IPS-15b (cell line): ENCODE measurements around the gene NPPA.

Experiments used
- H3K27me3 ChIP-seq: one replicate; pipeline ENCODE4 v1.6.1; 2013; ENCODE audit warnings: low read length; ENCODE audit not compliant: control insufficient read depth, insufficient read depth
- H3K36me3 ChIP-seq: one replicate; pipeline ENCODE4 v1.6.1; 2013; ENCODE audit warnings: low read length; ENCODE audit not compliant: control insufficient read depth, insufficient read depth
- H3K4me1 ChIP-seq: one replicate; pipeline ENCODE4 v1.6.1; 2013; ENCODE audit warnings: mild to moderate bottlenecking, low read length; ENCODE audit not compliant: control insufficient read depth, insufficient read depth
- H3K4me3 ChIP-seq: one replicate; pipeline ENCODE4 v1.5.1; 2013; ENCODE audit warnings: low read depth, low read length
- H3K9ac ChIP-seq: one replicate; pipeline ENCODE4 v1.6.1; 2013; ENCODE audit warnings: low read depth, mild to moderate bottlenecking, low read length
- H3K9me3 ChIP-seq: one replicate; pipeline ENCODE4 v1.6.1; 2013; ENCODE audit warnings: mild to moderate bottlenecking, low read length; ENCODE audit not compliant: control insufficient read depth, insufficient read depth

NPPA gene

DNA sequence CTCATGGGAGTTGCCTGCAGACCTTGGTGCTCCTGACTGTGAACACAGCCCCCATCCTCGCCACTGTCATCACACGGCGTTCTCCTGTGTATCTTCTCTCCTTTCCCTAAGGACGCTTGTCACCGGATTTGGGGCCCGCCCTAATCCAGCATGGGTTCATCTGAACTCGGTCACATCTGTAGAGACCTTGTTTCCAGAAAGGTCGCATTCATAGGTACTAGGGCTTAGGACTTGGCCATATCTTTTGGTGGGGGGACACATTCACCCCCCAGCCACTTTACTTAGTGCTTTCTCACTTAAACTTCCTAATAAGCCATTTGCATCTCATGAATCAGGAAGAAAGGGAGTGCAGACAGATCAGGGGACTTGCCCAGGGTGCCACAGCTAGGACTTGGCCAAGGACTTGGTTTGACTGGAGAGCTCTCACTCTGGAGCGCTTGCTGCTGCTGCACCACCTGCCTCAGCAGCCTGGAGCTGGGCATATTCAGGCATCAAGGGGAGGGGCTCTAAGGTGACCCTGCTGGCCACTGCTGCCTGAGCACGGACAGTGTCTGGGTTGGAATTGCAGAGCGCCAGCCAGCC, 9.7 kb downstream of the NPPA start:
- peaks cover 76% of the 10 kb centered on the region for H3K36me3 ChIP-seq
- no peaks in the 10 kb centered on the region for H3K4me1 ChIP-seq
- no peaks in the 10 kb centered on the region for H3K9me3 ChIP-seq
- H3K4me3 ChIP-seq: no peak overlapping the region
- H3K27me3 ChIP-seq: no peaks in the 10 kb centered on the region
- no peak overlapping the region for H3K9ac ChIP-seq

DNA sequence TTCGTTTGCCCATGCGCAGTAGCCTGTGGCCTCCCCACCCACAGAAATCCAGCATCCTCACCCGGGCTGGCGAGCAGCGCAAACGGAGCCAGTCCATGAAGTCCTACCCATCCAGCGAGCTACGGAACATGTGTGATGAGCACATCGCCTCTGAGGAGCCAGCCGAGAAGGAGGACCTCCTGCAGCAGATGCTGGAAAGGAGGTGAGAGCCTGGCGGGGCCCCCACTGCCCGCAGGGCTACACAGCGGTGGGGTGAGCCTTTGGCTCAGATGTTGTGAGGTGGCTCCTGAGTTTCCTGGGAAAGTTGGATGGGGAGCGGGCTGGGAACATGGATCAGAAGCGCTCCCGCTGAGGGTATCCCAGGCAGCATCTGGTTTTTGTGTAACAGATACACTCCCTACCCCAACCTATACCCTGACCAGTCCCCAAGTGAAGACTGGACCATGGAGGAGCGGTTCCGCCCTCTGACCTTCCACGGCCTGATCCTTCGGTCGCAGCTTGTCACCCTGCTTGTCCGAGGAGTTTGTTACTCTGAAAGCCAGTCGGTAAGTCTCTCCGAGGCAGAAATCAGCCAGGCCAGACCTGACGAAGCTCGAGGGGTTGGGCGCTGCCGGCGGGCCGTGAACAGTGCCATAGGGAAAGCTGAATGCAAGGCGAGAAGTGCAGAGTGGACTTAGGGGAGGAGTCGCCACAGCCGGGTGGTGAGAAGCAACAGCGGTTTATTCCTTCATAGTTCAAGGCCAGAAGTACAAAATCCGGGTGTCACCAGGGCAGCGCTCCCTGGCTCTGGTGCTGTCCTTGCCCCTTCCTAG, 10.4 kb downstream of the NPPA start:
- H3K9ac ChIP-seq: no peak overlapping the region
- H3K4me3 ChIP-seq: no peak overlapping the region
- no peaks in the 10 kb centered on the region for H3K9me3 ChIP-seq
- no peaks in the 10 kb centered on the region for H3K27me3 ChIP-seq
- no peaks in the 10 kb centered on the region for H3K4me1 ChIP-seq
- H3K36me3 ChIP-seq: peaks cover 79% of the 10 kb centered on the region

DNA sequence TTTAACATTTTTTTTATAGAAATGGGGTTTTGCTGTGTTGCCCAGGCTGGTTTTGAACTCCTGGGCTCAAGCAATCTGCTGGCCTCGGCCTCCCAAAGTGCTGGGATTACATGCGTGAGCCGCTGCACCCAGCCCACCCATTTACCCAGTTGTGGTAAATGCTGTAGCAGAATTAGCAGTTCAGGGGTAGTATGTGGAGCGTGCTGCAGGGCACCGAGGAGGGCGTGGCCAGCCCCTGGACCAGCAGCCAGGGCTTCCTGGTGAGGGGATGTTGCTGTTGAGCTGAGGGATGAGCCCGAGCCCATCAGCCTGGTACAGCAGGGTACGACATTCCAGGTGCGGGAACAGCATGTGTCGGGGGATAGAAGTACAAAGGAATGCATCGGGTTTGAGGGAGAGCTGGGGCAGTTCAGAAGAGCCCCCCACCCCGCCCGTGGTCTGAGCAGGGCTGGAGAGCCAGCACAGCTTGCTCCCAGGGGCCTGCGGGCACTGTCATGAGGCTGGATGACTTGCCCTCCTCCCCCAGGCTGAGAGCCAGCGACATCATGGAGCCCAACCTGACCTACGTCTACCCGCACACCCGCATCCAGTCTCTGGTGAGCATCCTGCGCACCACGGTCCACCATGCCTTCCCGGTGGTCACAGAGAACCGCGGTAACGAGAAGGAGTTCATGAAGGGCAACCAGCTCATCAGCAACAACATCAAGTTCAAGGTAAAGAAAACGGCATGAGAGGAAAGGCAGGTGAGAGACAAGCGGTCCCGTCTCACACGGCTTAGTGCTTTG, 11.9 kb downstream of the NPPA start:
- H3K36me3 ChIP-seq: peaks cover 68% of the 10 kb centered on the region
- H3K4me1 ChIP-seq: no peaks in the 10 kb centered on the region
- H3K27me3 ChIP-seq: no peaks in the 10 kb centered on the region
- no peak overlapping the region for H3K4me3 ChIP-seq
- H3K9me3 ChIP-seq: no peaks in the 10 kb centered on the region
- H3K9ac ChIP-seq: no peak overlapping the region

GRCh38 chr1:11833900-11834299, 13.7 kb downstream of the NPPA start:
- no peaks in the 10 kb centered on the region for H3K27me3 ChIP-seq
- H3K36me3 ChIP-seq: peaks cover 68% of the 10 kb centered on the region

GRCh38 chr1:11833497-11833896, 14.1 kb downstream of the NPPA start:
- Histone ChIP-seq H3K9ac (no peak overlapping the region), H3K4me3 (no peak overlapping the region), H3K9me3 (no peaks in the 10 kb centered on the region), H3K27me3 (no peaks in the 10 kb centered on the region), H3K4me1 (no peaks in the 10 kb centered on the region), H3K36me3 (peaks cover 72% of the 10 kb centered on the region)

More at GRCh38 chr1:11833900-11834299, 13.7 kb downstream of the NPPA start:
- H3K9me3 ChIP-seq: no peaks in the 10 kb centered on the region
- H3K4me1 ChIP-seq: no peaks in the 10 kb centered on the region
- no peak overlapping the region for H3K4me3 ChIP-seq
- no peak overlapping the region for H3K9ac ChIP-seq

GRCh38 chr1:11831945-11832725, 15.4 kb downstream of the NPPA start:
- Histone ChIP-seq H3K9me3 (no peaks in the 10 kb centered on the region), H3K36me3 (peaks cover 62% of the 10 kb centered on the region), H3K9ac (no peak overlapping the region), H3K4me1 (no peaks in the 10 kb centered on the region), H3K27me3 (no peaks in the 10 kb centered on the region), H3K4me3 (no peak overlapping the region)

DNA sequence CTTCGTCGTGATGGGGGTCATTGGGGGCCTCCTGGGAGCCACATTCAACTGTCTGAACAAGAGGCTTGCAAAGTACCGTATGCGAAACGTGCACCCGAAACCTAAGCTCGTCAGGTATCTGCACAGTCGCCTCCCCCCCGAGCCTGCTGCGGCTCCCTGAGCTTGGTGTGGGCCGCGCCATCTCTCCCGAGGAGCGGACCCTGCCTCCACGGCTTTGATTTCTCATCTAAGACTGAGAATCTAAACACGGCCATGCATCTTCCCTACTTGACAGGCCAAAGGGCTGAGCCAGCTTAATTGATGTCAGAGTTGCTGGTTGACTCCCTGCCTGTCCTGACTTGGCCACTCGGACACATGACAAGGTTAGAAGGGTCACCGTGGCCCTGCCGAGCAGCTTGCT, 19.1 kb downstream of the NPPA start:
- no peaks in the 10 kb centered on the region for H3K4me1 ChIP-seq
- H3K27me3 ChIP-seq: no peaks in the 10 kb centered on the region
- no peak overlapping the region for H3K4me3 ChIP-seq
- no peaks in the 10 kb centered on the region for H3K9me3 ChIP-seq
- no peak overlapping the region for H3K9ac ChIP-seq
- H3K36me3 ChIP-seq: peaks cover 42% of the 10 kb centered on the region

DNA sequence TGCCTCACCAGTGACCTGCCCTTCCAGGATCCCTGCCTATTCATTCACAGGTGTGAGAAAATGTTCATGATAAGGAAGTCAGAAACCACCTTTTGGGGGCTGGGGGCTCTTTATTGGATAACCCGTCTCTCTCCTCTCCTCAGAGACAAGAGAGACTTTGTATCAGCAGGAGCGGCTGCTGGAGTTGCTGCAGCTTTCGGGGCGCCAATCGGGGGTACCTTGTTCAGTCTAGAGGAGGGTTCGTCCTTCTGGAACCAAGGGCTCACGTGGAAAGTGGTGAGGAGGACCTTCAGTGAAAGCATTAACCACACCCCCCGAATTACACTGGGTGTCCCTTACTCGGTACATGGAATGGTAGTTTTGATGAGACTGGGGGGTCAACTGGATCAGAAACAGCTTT, 20.6 kb downstream of the NPPA start:
- Histone ChIP-seq H3K27me3 (no peaks in the 10 kb centered on the region), H3K36me3 (peaks cover 33% of the 10 kb centered on the region), H3K4me3 (no peak overlapping the region), H3K9me3 (no peaks in the 10 kb centered on the region), H3K9ac (no peak overlapping the region), H3K4me1 (no peaks in the 10 kb centered on the region)

DNA sequence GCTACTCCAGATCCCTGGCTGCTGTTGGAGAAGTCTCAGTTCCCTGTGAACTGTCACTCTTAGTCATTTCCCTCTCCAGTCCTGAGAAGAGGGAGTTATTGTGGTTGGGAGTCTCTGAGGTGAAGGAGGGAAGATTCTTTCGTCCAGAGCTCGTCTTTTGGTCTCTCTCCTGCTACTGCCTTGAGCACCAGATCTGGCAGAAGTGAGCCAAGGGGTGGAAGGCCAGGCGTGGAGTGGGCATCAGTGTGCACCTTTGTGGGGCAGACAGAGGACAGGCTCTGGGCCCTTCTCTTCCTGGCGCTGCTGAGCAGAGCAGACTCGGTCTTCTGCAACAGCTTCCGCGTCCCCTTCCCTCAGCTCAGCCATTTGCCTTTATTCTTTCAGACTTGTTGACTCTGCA, 22.5 kb downstream of the NPPA start:
- Histone ChIP-seq H3K4me3 (no peak overlapping the region), H3K4me1 (no peaks in the 10 kb centered on the region), H3K27me3 (no peaks in the 10 kb centered on the region), H3K9me3 (no peaks in the 10 kb centered on the region), H3K36me3 (peaks cover 31% of the 10 kb centered on the region), H3K9ac (no peak overlapping the region)

- Histone ChIP-seq H3K4me1 (no peaks in the 10 kb centered on the region), H3K9ac (no peak overlapping the region), H3K4me3 (no peak overlapping the region), H3K27me3 (no peaks in the 10 kb centered on the region), H3K36me3 (peaks cover 16% of the 10 kb centered on the region), H3K9me3 (no peaks in the 10 kb centered on the region)
These were observed 24.0 kb downstream of the NPPA start for GRCh38 chr1:11823366-11824137.

DNA sequence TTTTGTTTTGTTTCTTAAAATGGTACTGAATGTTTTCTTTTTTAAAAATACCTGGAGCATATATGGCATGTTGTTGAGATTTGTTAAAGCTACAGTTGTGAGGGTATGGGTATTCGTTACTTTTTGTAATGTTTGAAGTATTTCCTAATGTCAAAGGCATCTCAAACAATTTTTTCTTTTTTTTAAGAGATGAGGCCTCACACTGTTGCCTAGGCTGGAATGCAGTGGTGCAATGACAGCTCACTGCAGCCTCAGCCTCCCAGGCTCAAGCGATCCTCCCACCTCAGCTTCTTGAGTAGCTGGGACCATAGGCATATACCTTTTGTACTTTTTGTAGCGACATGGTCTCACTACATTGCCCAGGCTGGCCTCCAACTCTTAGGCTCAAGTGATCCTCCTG, 25.5 kb downstream of the NPPA start:
- Histone ChIP-seq H3K4me3 (no peak overlapping the region), H3K4me1 (no peaks in the 10 kb centered on the region), H3K36me3 (peaks cover 16% of the 10 kb centered on the region)

More for the DNA sequence above, 25.5 kb downstream of the NPPA start:
- no peak overlapping the region for H3K9ac ChIP-seq
- H3K27me3 ChIP-seq: no peaks in the 10 kb centered on the region
- H3K9me3 ChIP-seq: no peaks in the 10 kb centered on the region
